ENCODE measurements around the gene IFITM10. TPM values are rescaled to one million over a fixed set of nuclear protein-coding genes. Genes with fewer than 3 reads are reported as not detected.

Gene IFITM10
- total RNA-seq, 2 donors from 2014 or later = 27.2 to 28.6 TPM

DNA sequence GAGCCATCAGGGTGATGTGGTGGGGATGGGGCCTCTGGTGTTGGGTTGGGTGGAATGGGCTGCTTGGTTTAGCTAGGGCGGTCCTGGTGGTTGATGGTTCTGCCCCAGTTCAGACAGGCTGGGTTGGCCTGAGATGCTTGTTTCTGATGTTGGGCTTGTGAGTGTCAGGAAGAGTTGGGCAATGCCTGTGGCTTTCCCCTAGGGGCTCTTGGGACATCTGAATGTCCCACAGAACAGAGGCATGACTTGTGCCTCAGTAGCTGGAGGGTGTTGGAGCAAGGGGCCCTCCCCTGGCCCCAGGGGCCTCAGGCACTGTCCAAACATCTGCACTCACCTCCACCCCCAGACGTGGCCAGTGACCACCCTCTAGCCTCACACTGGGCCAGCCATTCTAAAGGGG lies 27.3 kb upstream of the IFITM10 start:
- H3K36me3 ChIP-seq = no peaks in the 10 kb centered on the region

GRCh38 chr11:1776944-1777715 lies 26.7 kb upstream of the IFITM10 start:
- no peak for ATAC-seq (ENCODE audit: insufficient number of reproducible peaks, low FRiP score, low read depth)
- H3K4me1 ChIP-seq (ENCODE audit: control insufficient read depth in 1 of 2, low read depth in 2 of 2) = peaks cover 7% of the 10 kb centered on the region in 2 donors
- no peaks in the 10 kb centered on the region for H3K27me3 ChIP-seq (replicated peaks; ENCODE audit: insufficient read depth)
- no peak for TF ChIP-seq CTCF (IDR thresholded peaks at IDR 0.05)
- no peak for DNase-seq (ENCODE audit: low spot score)
- no peaks in the 10 kb centered on the region for H3K9me3 ChIP-seq
- no peak overlapping the region for H3K4me3 ChIP-seq
- H3K36me3 ChIP-seq = no peaks in the 10 kb centered on the region
- H3K27ac ChIP-seq = no peak overlapping the region

More for the DNA sequence above, 27.3 kb upstream of the IFITM10 start:
- no peaks in the 10 kb centered on the region for H3K27me3 ChIP-seq (replicated peaks; ENCODE audit: insufficient read depth)
- no peaks in the 10 kb centered on the region for H3K9me3 ChIP-seq
- peaks cover under 1% of the 10 kb centered on the region in 2 donors for H3K4me1 ChIP-seq (ENCODE audit: control insufficient read depth in 1 of 2, low read depth in 2 of 2)
- ATAC-seq (ENCODE audit: insufficient number of reproducible peaks, low FRiP score, low read depth) = no peak
- no peak overlapping the region for H3K27ac ChIP-seq
- H3K4me3 ChIP-seq = no peak overlapping the region
- no peak for DNase-seq (ENCODE audit: low spot score)
- no peak for TF ChIP-seq CTCF (IDR thresholded peaks at IDR 0.05)

DNA sequence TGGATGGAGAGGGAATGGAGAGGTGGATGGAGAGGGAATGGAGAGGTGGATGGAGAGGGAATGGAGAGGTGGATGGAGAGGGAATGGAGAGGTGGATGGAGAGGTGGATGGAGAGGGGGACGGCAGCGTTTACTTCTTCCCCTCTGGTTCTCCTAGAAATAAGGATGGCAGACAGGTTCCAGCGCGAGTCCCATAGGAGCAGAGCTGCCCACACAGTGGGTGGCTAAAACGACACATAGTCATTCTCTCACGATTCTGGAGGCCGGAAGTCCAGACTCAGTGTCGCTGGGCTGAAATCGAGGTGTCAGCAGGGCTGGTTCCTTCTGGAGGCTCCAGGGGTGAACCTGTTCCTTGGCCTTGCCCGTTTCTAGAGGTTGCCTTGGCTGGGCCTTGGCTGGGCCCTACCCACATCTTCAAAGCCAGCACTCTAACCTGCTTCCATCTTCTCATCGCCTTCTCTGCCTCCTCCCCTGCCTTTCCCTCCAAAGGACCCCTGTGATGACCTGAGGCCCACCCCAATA lies 26.0 kb upstream of the IFITM10 start:
- no peak overlapping the region for H3K27ac ChIP-seq
- ATAC-seq (ENCODE audit: insufficient number of reproducible peaks, low FRiP score, low read depth) = no peak
- no peak for DNase-seq (ENCODE audit: low spot score)

GRCh38 chr11:1774886-1775285 lies 24.5 kb upstream of the IFITM10 start:
- no peaks in the 10 kb centered on the region for H3K27me3 ChIP-seq (replicated peaks; ENCODE audit: insufficient read depth)
- DNase-seq (ENCODE audit: low spot score) (no peak), ATAC-seq (ENCODE audit: insufficient number of reproducible peaks, low FRiP score, low read depth) (no peak)
- H3K4me1 ChIP-seq (ENCODE audit: control insufficient read depth in 1 of 2, low read depth in 2 of 2) = peaks cover 8 to 14% of the 10 kb centered on the region in 2 donors
- no peak overlapping the region for H3K4me3 ChIP-seq
- no peaks in the 10 kb centered on the region for H3K36me3 ChIP-seq
- TF ChIP-seq CTCF (IDR thresholded peaks at IDR 0.05) = no peak
- H3K9me3 ChIP-seq = no peaks in the 10 kb centered on the region
- H3K27ac ChIP-seq = no peak overlapping the region

More for the DNA sequence above, 26.0 kb upstream of the IFITM10 start:
- H3K36me3 ChIP-seq = no peaks in the 10 kb centered on the region
- peaks cover 8 to 14% of the 10 kb centered on the region in 2 donors for H3K4me1 ChIP-seq (ENCODE audit: control insufficient read depth in 1 of 2, low read depth in 2 of 2)
- H3K27me3 ChIP-seq (replicated peaks; ENCODE audit: insufficient read depth) = no peaks in the 10 kb centered on the region
- no peak for TF ChIP-seq CTCF (IDR thresholded peaks at IDR 0.05)
- H3K4me3 ChIP-seq = no peak overlapping the region
- no peaks in the 10 kb centered on the region for H3K9me3 ChIP-seq

DNA sequence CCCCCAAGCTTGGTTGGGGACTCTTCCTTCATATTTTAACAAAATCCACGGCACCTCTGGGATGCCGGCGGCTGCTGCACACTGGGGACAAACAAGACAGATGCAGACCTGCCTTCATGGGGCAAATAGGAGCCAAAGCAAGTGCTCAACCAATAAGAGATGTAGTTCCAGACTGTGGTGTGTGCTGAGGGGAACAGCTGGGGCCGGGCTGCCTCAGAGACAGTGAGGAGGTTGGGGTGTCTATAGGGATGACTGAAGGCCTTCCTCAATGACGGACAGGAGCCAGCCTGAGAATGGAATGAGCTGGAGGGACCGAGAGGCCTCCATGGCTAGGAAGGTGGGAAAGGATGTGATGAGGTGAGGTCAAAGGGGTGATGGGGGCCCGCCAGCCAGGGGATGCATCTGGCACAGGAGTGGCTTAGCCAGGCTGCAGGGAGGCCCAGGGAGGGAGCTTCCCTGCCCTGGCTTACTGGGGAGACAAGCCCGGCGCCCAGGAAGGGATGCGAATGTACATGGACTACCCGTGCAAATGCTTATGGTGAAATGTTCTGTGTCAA lies 23.7 kb upstream of the IFITM10 start:
- no peak overlapping the region for H3K4me3 ChIP-seq
- ATAC-seq (ENCODE audit: insufficient number of reproducible peaks, low FRiP score, low read depth) = no peak
- no peak for TF ChIP-seq CTCF (IDR thresholded peaks at IDR 0.05)

More for the DNA sequence above, 23.7 kb upstream of the IFITM10 start:
- no peaks in the 10 kb centered on the region for H3K36me3 ChIP-seq
- no peaks in the 10 kb centered on the region for H3K9me3 ChIP-seq
- H3K27me3 ChIP-seq (replicated peaks; ENCODE audit: insufficient read depth) = no peaks in the 10 kb centered on the region
- no peak for DNase-seq (ENCODE audit: low spot score)
- peaks cover 8 to 14% of the 10 kb centered on the region in 2 donors for H3K4me1 ChIP-seq (ENCODE audit: control insufficient read depth in 1 of 2, low read depth in 2 of 2)
- no peak overlapping the region for H3K27ac ChIP-seq
